Measurements from ENCODE around the gene GPSM1.
"Not testable (repeated sequence)": the region's sequence is repeated elsewhere in the genome, so short reads cannot be mapped to it uniquely, and the experiment has no call there.

GPSM1 gene

DNA sequence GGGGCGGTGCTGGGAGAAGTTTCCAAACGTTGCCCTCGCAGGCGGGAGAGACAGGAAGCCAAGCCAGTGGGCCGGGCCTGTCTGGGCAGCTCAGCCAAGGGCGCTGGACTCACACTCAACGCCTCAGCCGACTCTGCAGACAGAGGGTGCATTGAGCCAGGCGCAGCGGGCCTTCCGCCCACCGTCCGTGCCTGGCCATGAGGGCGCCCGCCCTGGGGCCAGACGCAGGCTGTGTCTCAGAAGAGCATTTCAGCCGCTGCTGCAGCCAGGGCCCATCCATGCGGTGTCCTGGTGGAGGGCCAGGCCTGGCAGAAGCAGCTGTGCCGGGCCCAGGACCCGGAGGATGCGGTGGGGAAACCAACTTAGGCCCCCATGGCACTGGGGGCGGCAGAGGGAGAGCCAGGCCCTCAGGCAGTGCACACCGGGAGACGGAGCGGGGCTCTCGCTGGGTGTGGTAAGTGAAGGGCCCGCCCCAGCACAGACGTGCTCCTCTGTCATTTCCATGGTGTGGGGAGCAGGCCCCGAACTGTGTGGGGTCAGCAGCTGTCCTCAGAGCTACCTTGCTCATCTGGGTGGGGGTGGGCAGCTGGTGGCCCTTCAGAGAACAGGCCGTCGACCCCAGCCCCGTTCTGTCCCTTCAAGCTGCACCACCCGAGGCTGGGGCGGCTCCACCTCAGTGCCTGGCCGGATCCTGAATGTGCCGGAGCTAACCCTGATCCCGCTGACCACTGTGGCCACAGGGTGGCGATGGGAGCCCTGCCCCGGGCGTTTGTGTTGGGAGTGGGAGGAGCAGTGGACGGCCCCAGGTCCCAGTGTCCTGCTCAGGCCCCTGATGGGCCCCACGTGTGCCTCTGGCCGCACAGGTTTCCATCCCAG, 18.2 kb downstream of the GPSM1 start:
- DNase-seq (ENCODE audit: low read depth), result no peak

DNA sequence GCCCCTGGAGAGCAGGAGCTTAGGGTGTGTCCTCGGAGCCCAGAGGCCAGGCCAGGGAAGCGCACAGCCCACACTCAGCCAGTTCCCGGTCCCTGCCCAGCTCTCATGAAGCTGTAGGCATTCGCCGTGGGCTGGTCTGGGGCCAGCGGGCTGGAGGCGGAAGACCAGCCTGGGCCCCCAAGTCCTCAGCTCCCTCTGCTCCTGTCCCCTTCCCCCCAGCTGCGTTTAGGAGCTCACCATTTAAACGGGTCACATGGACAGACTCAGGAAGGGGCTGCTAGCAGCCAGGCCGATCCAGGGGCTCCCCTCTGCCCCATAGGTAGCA, 18.8 kb downstream of the GPSM1 start:
- no peak for DNase-seq (ENCODE audit: low read depth)

GRCh38 chr9:136346927-136347465, 19.7 kb downstream of the GPSM1 start:
- no peak for DNase-seq (ENCODE audit: low read depth)

GRCh38 chr9:136347472-136348256, 20.3 kb downstream of the GPSM1 start:
- DNase-seq (ENCODE audit: low read depth), result no peak

- DNase-seq (ENCODE audit: low read depth), result no peak
These were observed 21.4 kb downstream of the GPSM1 start for GRCh38 chr9:136348691-136349090.

GRCh38 chr9:136349546-136349945, 22.2 kb downstream of the GPSM1 start:
- DNase-seq (ENCODE audit: low read depth), result no peak

- DNase-seq (ENCODE audit: low read depth), result no peak
These were observed 24.0 kb downstream of the GPSM1 start for GRCh38 chr9:136351252-136351800.

DNA sequence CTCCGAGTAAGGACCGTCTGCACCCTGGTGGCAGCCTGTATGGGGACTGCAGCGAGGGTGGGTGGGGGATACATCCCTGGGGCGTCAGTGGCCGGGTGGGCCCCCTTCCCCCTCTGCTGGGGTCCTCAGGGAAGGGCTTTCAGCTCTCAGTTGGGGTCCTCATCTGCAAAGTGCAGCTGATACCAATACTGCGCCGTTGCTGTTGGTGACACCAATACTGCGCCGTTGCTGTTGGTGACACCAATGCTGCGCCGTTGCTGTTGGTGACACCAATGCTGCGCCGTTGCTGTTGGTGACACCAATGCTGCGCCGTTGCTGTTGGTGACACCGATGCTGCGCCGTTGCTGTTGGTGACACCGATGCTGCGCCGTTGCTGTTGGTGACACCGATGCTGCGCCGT, 24.5 kb downstream of the GPSM1 start:
- DNase-seq (ENCODE audit: low read depth), result not testable (repeated sequence)

- DNase-seq (ENCODE audit: low read depth), result no peak
These were observed 25.3 kb downstream of the GPSM1 start for GRCh38 chr9:136352682-136353081.

DNA sequence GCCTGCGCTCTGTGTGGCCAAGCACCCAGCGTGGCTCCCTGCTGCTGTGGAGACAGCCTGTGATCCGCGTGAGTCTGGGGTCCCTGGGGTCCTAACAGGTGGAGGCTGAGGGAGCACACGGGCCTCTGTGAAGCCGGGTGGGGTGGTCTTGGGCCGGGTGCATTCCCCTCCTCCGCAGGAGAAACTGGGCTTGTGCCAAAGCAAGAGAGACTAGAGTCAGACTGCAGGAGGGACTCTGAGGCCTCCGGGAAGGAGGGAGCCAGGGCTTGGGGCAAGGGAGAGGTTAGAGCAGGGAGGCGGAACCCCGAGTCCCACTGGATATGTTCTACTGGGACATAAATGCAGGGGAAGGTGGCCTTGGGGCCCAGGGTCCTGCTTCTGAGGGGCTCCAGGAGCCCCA, 25.7 kb downstream of the GPSM1 start:
- no peak for DNase-seq (ENCODE audit: low read depth)

DNA sequence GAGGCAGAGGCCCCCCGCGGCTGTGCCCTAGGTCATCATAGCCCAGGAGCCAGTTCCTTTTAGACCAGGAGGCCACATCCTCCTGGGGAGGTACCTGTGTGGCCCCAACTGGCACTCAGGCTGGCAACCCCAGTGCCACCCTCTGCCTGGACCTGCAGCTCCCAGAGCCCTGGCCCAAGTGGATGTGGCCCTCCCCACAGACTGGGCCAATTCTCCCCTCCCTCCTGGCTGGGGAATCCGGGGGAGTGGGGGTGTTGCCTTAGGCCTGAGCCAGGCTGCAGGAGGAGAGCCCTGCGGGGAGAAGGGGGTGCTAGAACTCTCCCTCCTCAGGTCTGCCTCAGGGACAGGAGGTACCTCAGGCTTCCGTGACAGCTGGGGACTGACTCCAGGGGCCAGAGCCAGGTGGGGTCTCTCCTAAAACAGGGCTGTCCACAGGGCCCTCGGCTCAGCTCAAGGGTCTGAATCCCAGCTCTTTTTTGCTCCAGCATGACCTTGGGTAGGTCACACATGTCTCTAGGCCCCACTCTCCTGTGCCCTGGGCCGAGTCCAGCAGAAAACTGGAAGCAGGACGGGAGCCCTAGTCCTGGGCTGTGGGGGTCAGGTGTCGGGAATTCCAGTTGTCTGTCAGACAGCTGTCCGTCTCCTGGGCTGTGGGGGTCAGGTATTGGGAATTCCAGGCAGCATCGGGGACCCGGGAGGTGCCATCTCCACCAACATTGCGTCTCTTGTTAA, 26.6 kb downstream of the GPSM1 start:
- DNase-seq (ENCODE audit: low read depth), result no peak

- no peak for DNase-seq (ENCODE audit: low read depth)
These were observed 27.3 kb downstream of the GPSM1 start for GRCh38 chr9:136354592-136355085.

DNA sequence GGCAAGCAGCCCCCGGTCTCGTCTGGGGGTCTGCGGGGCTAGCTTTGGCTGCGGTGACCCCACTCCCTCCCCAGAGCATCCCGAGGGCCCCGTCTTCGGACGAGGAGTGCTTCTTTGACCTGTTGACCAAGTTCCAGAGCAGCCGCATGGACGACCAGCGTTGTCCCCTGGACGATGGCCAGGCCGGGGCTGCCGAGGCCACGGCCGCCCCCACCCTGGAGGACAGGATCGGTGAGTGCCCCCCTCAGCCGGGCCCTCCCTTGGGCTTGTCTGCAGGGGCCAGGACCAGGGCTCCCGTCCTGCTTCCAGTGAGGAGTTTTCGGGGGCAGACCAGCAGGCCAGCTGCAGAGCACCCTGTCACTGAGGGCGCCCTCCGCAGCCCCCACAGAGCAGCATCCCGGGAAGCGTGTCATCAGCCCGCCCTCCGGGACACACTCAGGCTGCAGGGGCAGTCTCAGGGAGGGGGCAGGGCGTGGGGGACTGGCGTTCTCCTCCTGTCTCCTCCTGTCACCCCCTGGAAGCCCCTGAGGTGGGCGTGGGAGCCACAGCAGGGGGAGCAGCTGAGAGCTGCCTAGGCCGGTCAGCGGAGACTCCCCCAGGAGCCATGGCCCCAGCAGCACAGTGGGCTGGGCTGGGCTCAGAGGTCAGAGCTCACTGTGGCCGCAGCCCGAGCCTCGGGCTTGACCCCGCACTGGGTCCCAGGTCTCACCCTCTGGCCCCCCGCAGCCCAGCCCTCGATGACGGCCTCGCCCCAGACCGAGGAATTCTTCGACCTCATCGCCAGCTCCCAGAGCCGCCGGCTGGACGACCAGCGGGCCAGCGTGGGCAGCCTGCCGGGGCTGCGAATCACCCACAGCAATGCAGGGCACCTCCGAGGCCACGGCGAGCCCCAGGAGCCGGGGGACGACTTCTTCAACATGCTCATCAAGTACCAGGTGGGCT, 28.5 kb downstream of the GPSM1 start:
- no peak for DNase-seq (ENCODE audit: low read depth)

GRCh38 chr9:136357202-136357725, 29.9 kb downstream of the GPSM1 start:
- no peak for DNase-seq (ENCODE audit: low read depth)

GRCh38 chr9:136358016-136358415, 30.7 kb downstream of the GPSM1 start:
- DNase-seq (ENCODE audit: low read depth), result no peak

- DNase-seq (ENCODE audit: low read depth), result no peak
These were observed 31.5 kb downstream of the GPSM1 start for GRCh38 chr9:136358888-136359287.

DNA sequence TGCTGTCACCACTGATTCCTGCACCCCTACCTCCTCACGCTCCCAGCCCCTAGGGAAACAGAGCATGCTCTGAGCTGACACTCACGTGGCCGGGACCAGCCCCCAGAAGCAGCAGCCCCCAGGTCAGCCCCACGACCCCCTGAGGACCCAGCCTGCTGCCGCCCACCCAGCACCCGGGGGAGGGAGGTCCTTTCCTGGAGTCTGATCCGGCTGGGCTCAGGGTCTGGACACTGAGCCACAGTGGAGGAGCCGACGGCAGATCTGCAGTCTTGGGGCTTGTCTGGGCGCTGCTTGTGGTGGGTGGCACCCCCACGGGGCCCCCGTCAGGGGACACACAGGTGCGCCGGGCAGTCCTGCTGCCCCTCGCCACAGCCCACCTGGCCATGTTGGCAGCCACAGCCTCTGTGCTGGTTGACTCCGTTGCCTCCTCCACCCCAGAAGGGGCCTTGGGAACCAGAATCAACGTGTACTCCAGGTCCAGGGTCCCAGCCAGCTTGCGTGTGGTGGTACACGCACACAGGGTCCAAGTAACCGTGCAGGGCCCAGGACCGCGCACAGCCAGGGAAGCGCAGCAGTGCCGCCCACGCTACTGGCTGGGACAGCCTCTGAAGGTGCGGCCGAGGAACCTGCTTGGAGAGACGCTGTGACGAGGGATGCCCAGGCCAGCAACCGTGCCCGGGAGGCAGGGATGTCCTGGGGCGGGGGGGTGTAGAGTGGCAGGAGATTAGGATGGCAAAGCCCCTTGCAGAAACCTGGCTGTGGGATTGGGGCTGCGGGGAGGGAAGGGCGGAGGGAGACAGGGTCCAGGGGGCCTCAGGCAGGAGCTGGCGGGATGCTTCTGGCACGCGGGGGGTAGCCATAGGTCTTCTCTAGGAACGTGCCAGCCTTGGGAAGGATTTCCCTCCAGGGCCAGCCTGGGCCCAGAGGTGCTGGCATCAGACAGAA, 32.7 kb downstream of the GPSM1 start:
- no peak for DNase-seq (ENCODE audit: low read depth)

GRCh38 chr9:136361047-136361753, 33.9 kb downstream of the GPSM1 start:
- DNase-seq (ENCODE audit: low read depth), result no peak

Data from stimulated activated CD8-positive, alpha-beta memory T cell treated with anti-CD3 and anti-CD28 coated beads, Interleukin-12 subunit alpha, Interleukin-12 subunit beta, amount 100 ng/mL, for 1 hour (primary cell).